ENCODE data around the gene GGT6.

DNA sequence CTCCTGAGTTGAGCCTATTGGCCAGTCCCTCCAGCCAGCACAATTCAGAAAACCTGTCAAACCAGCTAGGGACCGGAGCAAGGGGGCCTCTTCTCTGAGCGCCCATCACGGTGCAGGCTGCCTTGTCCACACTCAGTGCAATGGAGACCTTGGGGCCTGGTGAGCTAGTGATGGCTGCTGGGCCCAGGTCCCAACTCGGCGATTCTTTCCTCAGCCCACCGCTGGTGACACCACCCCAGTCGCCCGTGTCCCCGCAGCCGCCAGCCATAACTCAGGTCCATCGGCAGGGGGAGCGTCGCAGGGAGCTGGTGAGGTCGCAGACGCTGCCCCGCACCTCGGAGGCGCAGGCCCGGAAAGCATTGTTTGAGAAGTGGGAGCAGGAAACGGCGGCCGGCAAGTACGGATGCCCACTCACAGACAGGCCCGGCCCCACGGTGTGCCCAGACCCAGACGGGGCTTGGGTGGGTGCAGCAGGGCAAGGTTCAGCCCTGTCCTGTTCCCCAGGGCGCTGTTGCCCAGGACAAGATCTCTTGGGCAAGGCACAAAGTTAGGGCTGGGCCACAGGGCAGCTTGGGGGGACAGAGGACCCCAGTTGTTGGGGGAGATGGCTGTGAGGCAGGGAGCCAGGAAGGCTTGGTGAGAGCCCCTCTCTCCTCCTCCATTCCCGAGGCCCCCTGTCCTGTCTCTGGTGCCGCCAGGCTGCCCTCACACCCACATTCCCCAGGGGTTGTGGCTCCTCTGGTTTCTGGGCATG is 34.7 kb upstream of the GGT6 start:
- TF ChIP-seq, protein P1, sequence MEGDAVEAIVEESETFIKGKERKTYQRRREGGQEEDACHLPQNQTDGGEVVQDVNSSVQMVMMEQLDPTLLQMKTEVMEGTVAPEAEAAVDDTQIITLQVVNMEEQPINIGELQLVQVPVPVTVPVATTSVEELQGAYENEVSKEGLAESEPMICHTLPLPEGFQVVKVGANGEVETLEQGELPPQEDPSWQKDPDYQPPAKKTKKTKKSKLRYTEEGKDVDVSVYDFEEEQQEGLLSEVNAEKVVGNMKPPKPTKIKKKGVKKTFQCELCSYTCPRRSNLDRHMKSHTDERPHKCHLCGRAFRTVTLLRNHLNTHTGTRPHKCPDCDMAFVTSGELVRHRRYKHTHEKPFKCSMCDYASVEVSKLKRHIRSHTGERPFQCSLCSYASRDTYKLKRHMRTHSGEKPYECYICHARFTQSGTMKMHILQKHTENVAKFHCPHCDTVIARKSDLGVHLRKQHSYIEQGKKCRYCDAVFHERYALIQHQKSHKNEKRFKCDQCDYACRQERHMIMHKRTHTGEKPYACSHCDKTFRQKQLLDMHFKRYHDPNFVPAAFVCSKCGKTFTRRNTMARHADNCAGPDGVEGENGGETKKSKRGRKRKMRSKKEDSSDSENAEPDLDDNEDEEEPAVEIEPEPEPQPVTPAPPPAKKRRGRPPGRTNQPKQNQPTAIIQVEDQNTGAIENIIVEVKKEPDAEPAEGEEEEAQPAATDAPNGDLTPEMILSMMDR (optimal IDR thresholded peaks at IDR 0.05 in 1 of 3, IDR thresholded peaks at IDR 0.05 in 1 of 3, conservative IDR thresholded peaks at IDR 0.05 in 1 of 3; ENCODE audit: extremely low read depth in 1 of 3, insufficient read depth in 2 of 3, low read length in 3 of 3): no peak
- no peak for TF ChIP-seq EZH2 (IDR thresholded peaks at IDR 0.05; ENCODE audit: low read length)

Data from keratinocyte (primary cell).